GM10847 (cell line): ENCODE measurements around the gene TH.

Source experiments
- POLR2A ChIP-seq: IDR thresholded peaks from 2 replicates; pipeline ENCODE4 v1.6.1; 2011; ENCODE audit not compliant: insufficient read length; ENCODE audit errors: extremely low read depth

The TH gene

GRCh38 chr11:2211113-2211971 is 39.7 kb upstream of the TH start:
- no peak for TF ChIP-seq POLR2A

GRCh38 chr11:2210366-2211112 is 38.9 kb upstream of the TH start:
- no peak for TF ChIP-seq POLR2A

- TF ChIP-seq POLR2A: no peak
Measured at GRCh38 chr11:2209900-2210321, 38.3 kb upstream of the TH start.

- TF ChIP-seq POLR2A: no peak
Measured at GRCh38 chr11:2209370-2209801, 37.8 kb upstream of the TH start.

- no peak for TF ChIP-seq POLR2A
Measured at GRCh38 chr11:2208691-2209369, 37.2 kb upstream of the TH start.

- TF ChIP-seq POLR2A: no peak
Measured at GRCh38 chr11:2207773-2208621, 36.4 kb upstream of the TH start.

- TF ChIP-seq POLR2A: no peak
Measured at GRCh38 chr11:2207212-2207611, 35.6 kb upstream of the TH start.

- TF ChIP-seq POLR2A: no peak
Measured at GRCh38 chr11:2205981-2206690, 34.5 kb upstream of the TH start.

- no peak for TF ChIP-seq POLR2A
Measured at GRCh38 chr11:2205214-2205720, 33.7 kb upstream of the TH start.

GRCh38 chr11:2204361-2205213 is 33.0 kb upstream of the TH start:
- no peak for TF ChIP-seq POLR2A

- no peak for TF ChIP-seq POLR2A
Measured at GRCh38 chr11:2203440-2204259, 32.0 kb upstream of the TH start.

- TF ChIP-seq POLR2A: no peak
Measured at GRCh38 chr11:2202900-2203439, 31.4 kb upstream of the TH start.
